TTC549 (cell line): ENCODE results near the gene NLGN4X.

Experiments
- FAIRE-seq: peaks from 2 replicates; lab custom pipeline; 2012; peaks lifted over from hg19 to GRCh38; lab: Jason Lieb, UNC

NLGN4X gene

GRCh38 chrX:6151971-6152370, 76.7 kb downstream of the NLGN4X start:
- no peak for FAIRE-seq

GRCh38 chrX:6149060-6149872, 79.4 kb downstream of the NLGN4X start:
- FAIRE-seq: no peak

GRCh38 chrX:6134255-6134654, 94.4 kb downstream of the NLGN4X start:
- no peak for FAIRE-seq

- no peak for FAIRE-seq
Measured at GRCh38 chrX:6132970-6133369, 95.7 kb downstream of the NLGN4X start.

- FAIRE-seq: no peak
Measured at GRCh38 chrX:6131287-6131686, 97.4 kb downstream of the NLGN4X start.

GRCh38 chrX:6129195-6129594, 99.5 kb downstream of the NLGN4X start:
- FAIRE-seq: no peak

GRCh38 chrX:6120329-6120728, 108.3 kb downstream of the NLGN4X start:
- FAIRE-seq: no peak

- no peak for FAIRE-seq
Measured at GRCh38 chrX:6095469-6095868, 133.2 kb downstream of the NLGN4X start.

GRCh38 chrX:6074532-6074931, 154.1 kb downstream of the NLGN4X start:
- FAIRE-seq: no peak

GRCh38 chrX:6071731-6072130, 156.9 kb downstream of the NLGN4X start:
- no peak for FAIRE-seq

- FAIRE-seq: no peak
Measured at GRCh38 chrX:6067600-6067999, 161.1 kb downstream of the NLGN4X start.

GRCh38 chrX:6053141-6053540, 175.5 kb downstream of the NLGN4X start:
- FAIRE-seq: no peak

GRCh38 chrX:6052111-6052745, 176.4 kb downstream of the NLGN4X start:
- FAIRE-seq: no peak

- no peak for FAIRE-seq
Measured at GRCh38 chrX:6049132-6049531, 179.5 kb downstream of the NLGN4X start.

GRCh38 chrX:6041630-6042029, 187.0 kb downstream of the NLGN4X start:
- FAIRE-seq: no peak

- FAIRE-seq: no peak
Measured at GRCh38 chrX:6029014-6029413, 199.7 kb downstream of the NLGN4X start.

- FAIRE-seq: no peak
Measured at GRCh38 chrX:6026980-6027379, 201.7 kb downstream of the NLGN4X start.

GRCh38 chrX:6026429-6026828, 202.2 kb downstream of the NLGN4X start:
- no peak for FAIRE-seq

GRCh38 chrX:6024204-6024603, 204.5 kb downstream of the NLGN4X start:
- FAIRE-seq: no peak

- FAIRE-seq: no peak
Measured at GRCh38 chrX:6021316-6022091, 207.2 kb downstream of the NLGN4X start.

- no peak for FAIRE-seq
Measured at GRCh38 chrX:6019076-6019475, 209.6 kb downstream of the NLGN4X start.

- no peak for FAIRE-seq
Measured at GRCh38 chrX:6015423-6015822, 213.2 kb downstream of the NLGN4X start.

- FAIRE-seq: no peak
Measured at GRCh38 chrX:6012357-6012756, 216.3 kb downstream of the NLGN4X start.
